HG02678 (cell line): ENCODE measurements around the gene ANXA4.

Source experiments
- ATAC-seq: cut with Tn5 transposase; IDR thresholded peaks from one replicate; pipeline ENCODE4 v1.9.1; 2021; ENCODE audit warnings: mild to moderate bottlenecking, moderate library complexity; ENCODE audit not compliant: unreplicated experiment

Gene ANXA4

DNA sequence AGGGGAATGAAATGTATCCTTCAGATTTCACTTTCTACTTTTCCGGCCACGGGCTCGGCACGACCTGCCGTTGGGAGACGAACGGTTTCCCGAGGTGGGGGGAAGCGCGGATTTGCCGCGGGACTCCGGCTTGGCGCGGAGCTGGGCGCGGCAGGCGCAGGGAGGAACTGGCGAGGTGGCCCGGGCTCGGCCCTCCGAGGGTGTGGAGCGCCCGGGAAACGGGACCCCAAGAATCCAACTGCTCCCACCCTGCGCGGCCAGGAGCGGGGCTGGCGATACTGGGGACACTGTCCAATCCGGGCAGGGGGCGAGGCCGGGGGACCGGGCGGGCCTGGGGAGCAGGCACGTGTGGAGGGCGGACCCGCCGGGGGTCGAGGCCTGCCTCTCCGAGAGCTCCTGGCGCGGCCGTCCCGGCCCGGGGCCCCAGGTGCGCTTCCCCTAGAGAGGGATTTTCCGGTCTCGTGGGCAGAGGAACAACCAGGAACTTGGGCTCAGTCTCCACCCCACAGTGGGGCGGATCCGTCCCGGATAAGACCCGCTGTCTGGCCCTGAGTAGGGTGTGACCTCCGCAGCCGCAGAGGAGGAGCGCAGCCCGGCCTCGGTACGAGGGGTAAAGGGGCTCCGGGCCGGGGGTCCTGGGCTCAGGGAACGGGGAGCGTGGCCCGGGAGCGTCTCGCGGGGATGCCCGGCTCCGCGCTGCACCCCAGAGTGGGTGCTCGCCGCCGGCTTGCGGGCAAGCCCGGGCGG, at the start of gene ANXA4:
Gene ANXA4 (plus strand): TSS at position 560 of the 747 bp plus-strand sequence. CDS start 39,432 bp downstream, outside the sequence.
- ATAC-seq = peak; percentile 84

DNA sequence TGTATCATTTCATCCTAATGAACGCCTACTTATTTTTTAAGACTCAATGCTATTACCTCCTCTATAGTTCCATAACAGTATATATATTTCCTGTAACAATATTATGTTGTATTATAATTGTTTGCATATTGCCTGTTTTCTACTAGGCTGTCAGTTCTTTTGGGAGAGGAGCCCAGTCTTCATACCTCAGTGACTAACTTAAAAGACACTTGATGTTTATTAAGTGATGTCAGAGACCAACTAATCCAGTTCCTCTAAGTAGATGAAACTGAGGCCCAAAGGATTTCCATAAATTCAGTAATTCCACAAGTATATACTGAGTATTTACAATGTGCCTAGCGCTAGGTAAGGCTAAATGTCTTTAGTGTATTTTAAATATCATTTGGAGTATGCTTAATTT, 49.5 kb upstream of the ANXA4 start:
- no peak for ATAC-seq

DNA sequence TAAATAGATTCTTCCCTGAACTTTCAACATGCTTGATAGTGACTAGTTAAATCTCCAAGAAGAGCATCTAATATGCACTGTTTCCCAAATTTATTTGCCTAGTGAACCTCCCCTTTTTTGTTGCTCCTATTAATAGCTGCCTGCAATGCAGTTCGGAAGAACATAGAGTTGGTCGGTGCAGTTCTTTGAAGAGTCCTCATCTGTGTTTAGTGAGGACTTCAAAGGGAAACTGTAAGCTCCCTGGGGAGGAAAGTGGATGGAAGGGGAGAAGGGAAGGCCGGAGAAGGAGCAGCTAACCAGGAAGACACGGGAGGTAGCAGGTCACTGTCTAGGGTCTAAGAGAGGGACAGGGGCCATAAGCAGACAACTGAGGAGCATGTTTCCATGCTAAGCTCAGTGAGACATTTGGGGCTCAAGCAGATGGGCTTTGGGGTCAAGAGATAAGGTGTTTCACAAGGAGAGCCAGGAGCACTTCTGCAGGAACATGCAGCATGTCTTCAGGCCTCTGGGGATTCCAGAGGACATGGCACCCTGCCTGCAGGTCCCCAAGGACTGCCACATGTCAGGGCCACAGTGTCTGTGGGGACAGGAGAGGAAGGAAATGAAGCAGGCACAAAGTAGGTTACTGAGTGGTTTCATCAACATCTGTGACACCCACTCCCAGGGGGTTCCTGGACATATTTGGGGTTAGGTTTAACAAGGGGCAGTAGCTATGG, 48.7 kb upstream of the ANXA4 start:
- ATAC-seq = peak; percentile 77

DNA sequence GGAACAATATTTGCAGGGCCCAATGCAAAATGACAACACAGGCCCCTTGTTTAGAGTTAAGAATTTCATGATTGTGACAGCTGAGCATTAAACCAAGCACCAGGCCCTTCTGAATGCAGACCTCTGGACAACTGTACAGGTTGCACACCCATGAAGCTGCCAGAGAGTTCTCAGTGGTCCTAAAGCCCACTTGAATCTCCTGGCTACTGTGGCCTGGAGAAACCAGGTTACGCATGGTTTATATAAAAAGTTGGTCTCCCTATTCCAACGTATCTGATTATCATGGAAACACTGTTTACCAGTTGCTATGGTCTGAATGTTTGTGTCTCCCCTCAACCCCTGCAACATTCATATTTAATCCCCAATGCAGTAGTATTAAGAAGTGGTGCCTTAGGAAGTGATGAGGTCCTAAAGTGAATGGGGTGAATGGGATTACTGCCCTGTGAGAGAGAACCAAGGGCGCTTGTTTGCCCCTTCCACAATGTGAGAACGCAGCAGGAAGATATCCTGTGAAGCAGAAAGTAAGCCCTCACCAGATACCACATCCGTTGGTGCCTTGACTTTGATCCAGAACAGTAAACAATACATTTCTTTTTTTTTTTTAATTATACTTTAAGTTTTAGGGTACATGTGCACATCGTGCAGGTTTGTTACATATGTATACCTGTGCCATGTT, 48.0 kb upstream of the ANXA4 start:
- no peak for ATAC-seq

DNA sequence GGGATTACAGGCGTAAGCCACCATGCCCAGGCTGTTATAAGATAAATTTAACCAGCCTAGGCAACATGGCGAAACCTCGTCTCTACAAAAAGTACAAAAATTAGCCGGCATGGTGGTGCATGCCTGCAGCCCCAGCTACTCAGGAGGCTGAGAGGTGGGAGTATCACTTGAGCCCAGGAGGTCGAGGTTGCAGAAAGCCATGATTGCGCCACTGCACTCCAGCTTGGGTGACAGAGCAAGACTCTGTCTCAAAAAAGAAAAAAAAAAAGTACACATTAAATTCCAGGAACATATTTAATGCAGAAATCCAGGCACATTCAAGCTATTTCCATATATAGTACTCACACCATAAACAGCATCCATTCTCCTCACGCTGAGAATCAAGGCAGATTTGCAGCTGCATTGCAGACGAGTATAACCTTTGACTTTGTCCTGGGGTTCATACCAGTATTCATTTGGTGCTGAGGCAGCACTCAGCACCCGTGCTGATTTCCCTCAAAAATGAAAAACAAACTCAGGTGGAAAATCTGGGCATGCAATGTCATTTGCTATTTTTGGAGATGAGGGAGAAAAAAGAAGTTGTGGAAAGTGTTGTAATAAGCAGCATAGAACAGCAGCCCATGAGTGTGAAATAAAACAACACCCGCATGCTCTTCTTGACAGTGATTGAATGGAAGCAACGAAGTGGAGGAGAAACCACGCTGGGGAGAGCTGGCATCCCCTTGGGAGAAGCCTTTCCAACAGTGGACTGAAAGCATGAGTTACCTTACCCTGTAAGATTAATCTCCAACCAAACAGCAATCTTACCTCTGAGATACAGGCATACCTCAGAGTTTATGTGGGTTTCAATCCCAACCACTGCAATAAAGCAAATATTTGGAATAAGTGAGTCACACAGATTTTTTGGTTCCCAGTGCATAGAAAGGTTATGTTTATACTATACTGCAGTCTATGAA, 46.8 kb upstream of the ANXA4 start:
- no peak for ATAC-seq

DNA sequence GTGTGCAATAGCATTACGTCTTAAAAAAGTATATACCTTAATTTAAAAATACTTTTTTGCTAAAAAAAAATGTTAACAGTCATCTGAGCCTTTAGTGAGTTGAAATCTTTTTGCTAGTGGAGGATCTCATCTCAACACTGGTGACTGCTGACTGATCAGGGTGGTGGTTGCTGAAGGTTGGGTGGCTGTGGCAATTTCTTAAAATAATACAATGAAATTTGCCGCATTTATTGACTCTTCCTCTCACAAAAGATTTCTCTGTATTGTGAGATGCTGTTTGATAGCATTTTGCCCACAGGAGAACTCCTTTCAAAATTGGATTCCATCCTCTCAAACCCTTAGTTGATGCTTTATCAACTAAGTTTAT, 46.1 kb upstream of the ANXA4 start:
- ATAC-seq = no peak

DNA sequence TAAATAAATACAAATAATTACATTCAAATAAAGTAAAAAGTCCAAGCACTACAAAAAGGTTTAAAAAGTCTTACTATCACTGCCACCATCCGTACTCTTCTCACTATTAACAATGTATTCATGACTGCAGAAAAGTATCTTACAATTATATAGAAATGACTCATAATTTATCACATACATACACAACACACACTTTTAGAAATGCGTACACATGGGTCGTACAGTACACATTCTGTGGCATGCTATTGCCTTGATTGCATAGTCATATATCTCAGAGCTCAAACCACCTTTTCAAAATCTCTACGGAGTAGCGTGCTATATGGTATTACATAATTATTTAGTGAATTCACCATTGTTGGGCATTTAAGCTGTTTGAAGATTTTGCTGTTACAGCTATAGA, 41.6 kb upstream of the ANXA4 start:
- ATAC-seq = no peak

DNA sequence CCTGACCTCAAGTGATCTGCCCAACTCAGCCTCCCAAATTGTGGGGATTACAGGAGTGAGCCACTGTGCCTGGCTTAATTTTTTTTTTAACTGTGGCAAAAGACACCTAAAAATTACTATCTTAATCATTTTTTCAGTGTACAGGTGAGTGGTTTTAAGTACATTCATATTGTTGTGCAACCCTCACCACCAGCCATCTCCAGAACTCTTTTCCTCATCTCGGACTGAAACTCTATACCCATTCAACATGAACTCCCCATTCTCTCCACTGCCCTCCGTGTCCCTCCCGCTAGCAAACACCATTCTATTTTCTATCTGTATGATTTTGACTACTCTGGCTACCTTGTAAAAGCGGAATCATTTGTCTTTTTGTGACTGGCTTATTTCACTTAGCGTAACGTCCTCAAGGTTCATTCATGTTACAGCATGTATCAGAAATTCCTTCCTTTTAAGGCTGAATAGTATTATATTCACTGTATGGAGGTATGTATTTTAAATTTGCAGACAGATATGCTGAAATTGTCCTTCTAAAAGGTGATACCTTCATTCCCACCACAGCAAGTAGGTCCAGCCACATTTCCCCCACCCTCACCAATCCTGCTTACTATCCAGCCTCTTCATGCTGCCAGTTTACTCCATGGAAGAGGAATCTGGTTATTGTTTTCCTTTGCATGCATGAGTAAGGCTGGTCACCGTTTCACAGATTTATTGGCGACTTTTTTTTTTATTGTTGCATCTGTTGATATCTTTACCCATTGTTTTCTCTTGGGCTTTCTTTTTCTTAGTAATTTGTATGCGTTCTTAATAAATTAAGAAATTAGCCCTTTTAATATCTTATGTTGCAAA, 40.6 kb upstream of the ANXA4 start:
- ATAC-seq = no peak

DNA sequence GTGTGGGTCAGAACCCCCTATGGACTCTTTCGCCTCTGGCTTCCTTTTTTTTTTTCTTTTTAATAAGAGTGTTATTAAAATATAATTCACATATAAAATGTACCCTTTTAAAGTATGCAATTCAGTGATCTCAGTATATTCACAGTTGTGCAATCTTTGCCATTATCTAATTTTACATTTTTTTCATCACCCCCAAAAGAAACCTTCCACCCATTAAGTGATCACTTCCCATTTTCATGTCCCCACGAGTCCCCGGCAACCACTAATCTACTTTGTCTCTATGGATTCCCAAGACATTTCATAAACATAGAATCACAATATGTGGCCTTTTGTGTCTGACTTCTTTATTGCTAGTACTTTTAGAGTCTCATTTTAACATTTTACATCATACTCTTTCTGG, 38.7 kb upstream of the ANXA4 start:
- no peak for ATAC-seq

DNA sequence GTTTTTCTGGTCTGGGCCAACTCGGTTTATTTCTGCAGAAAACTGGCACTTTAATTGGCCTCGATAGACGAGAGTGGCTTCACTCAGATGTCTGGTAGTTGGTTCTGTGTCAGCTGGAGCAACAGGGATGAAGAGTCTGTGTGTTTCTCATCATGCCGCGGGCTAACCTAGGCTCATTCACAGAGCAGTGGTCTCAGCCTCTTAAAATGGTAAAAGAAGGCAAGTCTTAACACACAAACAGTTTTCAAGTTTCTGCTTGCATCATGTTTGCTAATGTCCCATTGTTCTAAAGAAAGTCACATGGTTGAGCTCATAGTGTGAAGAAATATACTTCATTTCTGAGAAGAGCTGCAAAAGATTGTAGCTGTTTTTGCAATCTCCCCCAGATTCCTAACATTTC, 37.5 kb upstream of the ANXA4 start:
- no peak for ATAC-seq

DNA sequence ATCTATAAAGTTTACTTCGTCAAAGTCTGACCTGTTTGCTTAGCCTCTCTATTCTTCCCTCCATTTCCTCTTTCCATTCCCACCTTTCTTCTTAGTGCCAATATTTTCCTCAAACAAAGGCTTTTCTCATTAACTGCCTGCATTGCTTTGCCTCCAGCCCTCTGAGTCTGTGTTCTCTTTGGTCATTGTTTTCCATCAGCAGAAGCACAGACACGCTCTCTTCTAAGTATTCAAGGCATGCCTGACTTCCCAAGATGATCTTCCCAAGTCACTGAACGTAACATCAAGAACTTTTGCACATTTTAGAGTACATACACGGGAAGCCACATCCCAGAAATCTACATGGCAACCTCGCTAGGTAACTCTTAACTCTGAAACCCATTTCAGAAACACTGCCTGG, 32.6 kb upstream of the ANXA4 start:
- ATAC-seq = no peak

DNA sequence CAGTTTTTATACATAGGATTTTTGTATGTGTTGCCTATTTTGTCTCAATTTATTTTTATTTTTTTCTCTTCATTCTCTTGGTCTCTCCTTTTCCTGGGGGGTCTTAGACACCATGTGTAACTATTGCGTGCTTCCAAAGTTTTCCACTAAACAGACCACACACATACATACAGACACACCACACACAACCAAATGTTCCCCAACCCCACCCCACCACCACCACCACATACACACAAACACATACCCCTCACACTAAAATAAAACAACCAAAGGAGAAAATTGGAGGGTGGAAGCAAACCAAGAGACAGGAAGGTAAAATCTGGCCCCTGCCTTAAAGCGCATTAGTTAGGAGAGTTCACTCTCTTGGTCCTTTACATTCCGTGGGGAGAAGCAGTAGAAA, 30.0 kb upstream of the ANXA4 start:
- ATAC-seq = no peak

DNA sequence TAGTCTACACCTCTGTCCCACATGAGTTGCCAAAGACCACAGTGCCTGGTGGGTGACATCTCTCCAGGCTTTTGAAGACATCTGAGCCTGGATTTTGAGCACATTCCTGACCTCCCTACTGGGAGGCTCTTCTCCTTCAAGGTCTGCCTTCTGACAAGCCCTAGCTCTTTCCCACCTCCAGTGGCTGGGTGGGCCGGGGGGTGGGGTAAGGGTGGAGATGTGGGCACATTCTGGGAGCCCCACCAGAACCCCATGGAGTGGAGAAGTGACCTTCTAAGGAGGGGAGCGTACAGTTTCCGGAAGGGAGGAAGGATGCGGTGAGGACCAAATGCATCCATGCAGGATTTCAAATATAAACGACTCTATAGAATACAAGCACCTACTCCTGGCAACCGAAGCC, 27.9 kb upstream of the ANXA4 start:
- no peak for ATAC-seq

DNA sequence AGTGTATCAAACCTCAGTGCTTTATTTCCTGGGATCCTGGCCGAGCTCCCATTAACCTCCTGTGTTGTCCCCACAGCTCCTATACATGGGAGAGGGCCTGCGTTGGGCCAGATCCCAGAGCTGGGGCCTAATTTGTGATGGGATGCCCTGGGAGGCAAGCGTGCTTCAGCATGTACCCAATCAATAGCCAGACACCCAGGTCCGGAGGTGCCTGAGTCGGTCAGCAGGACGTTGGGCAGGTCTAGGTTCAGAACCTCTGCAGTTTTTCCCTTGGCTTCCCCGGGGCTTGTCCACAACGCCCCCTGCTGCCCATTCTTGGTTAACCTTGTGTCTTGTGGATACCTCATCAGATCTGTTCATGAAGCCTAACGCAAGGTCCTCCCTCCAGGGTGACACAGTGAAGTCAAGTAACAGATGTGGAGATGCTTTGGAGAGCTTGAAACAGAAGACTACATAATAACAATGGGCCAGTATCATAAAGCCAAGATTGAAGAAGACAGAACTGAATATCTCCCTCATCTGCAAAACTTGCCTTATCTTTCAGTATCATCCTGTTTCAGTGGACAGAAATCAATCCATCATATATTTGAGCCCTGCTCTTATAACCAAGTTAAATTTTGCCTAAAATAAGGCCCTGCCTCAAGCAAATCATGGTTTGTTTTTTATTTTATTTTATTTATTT, 27.3 kb upstream of the ANXA4 start:
- peak; percentile 80 for ATAC-seq

DNA sequence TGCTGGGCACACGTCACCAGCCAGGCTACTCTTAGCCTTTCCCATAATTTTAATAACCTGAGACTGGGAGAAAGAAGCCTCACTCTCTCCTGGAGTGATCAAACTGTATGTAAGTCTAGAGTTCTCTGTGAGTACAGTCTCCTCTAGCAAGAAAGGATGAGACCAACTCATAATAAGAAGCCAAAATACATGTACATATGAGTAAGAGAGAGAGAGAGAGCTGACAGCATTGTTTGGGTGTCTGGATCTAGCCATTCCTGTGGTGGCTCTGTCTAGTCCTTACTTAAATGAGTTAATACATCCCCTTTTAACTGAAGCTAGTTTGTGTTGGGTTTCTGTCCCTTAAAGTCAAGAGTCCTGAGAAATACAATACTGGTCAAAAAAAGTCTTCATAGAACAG, 26.0 kb upstream of the ANXA4 start:
- ATAC-seq = no peak

DNA sequence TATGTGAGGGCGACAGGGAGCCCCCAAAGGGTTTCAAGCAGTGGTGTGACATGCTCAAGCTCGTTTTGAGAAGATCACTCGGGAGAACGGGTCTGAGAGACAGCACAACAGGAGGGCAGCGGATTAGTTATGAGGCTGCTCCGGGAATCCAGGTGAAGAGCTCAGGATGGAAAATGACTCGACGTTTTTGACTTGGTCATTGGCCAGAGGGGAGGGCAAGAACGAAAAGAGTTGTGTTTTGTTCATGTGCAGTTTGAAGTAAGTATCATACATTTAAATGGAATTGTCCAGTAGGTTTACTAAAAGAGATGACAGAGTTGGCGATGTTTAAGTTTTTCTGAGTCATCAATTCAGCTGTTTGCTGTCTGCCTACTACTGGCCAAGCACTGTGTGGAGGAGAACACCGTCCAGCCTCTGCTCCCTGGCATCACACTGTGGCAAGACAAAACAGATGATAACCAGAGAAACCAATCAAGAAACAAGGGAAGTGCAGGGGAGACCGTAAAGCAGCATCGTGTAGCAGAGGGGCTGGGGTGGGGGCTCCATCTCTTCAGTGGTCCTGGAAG, 25.3 kb upstream of the ANXA4 start:
- ATAC-seq = no peak

DNA sequence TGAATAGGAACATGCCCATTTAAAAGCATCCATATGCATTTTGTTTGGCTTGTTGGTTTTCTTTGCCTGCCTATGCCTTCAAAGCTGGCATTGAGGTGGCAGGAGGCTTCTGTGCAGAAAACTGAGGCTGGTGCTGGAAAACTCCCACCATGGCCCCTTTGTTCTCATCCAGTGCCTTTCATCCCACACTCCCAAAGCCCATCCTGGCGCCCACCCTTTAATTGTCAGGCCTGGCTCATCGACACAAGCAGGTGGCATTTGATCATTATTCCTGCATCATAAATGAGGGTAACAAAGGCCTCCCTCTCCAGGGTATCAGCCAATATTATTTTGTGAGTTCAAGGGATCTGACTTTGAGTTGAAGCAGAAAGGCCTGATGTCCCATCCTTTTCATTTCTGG, 24.7 kb upstream of the ANXA4 start:
- ATAC-seq = no peak

DNA sequence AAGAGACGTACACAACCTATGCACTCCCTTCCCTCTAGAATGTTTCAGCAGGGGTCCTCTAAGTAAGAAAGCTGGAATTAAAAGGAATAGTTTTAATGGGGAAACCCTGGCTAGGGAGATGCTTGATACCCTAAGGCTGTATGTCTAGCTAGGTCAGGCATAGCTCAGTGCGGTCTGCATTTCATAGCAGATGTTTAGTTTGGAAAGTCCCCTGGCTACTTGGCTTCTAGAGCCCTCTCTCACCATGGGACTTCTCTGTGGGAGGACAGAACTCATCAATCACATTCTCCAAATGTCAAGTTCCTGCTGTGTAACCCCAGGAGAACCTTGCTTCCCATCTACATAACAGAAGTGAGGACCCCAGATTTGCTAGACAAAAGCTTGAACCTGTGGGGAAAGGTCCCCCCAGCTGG, 24.1 kb upstream of the ANXA4 start:
- no peak for ATAC-seq

DNA sequence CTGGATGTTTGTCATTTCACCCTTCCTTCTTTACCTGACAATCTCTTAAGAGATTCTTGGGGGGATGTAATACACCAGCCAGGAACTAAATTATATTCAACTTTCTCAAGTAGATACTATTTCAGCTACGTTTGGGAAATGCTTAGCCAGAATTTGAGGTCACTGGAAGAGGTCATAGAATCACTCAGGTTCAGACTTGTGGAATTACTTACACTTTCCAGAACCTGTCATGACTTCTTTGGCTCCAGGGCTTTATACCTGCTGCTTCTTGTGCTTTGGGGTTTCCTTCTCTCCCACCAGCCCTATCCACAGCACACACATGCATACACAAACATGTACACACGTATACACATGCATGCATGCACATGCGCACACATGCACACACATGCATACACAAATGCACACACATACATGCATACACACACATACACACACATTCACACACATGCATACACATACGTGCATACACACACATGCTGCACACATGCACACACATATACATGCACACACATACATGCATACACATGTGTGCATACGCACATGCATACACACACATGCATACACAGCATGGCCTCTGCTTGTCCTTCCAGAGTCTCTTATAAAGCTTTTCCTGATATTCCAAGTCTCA, 23.5 kb upstream of the ANXA4 start:
- no peak for ATAC-seq
